GM12878 (cell line): ENCODE data around the gene ASIC5. TPM values are rescaled to one million over a fixed set of nuclear protein-coding genes. Genes with fewer than 3 reads are reported as not detected.

Experiments used
- ATAC-seq: fragments of 200-7000 bp; cut with Tn5 transposase; 3 replicates; pipeline ENCODE4 v1.9.1; 2020; ENCODE audit warnings: mild to moderate bottlenecking, moderate library complexity
- BruUV-seq: library from RNA; stranded (reverse); fragments of 400-500 nt; replicated peaks from 2 replicates; lab custom pipeline; 2021; lab: Mats Ljungman, UMichigan
- CTCF ChIA-PET: fragments of 300-600 bp; sonication (Branson Sonifier 250); formaldehyde crosslinking; extraction: SDS; loops from one replicate; lab custom pipeline; 2021; ENCODE audit warnings: inconsistent platforms; lab: Yijun Ruan, JAX
- POLR2A ChIA-PET: fragments of 350-600 bp; formaldehyde crosslinking; extraction: SDS; loops from one replicate; lab custom pipeline; 2021; ENCODE audit warnings: inconsistent platforms; lab: Charles Lee
- RAD21 ChIA-PET: fragments of 300-600 bp; sonication (Branson Sonifier 250); formaldehyde crosslinking; loops from one replicate; lab custom pipeline; 2023; ENCODE audit warnings: antibody characterized with exemption; ENCODE audit not compliant: unreplicated experiment; lab: Charles Lee
- SMC1A ChIA-PET: fragments of 300-600 bp; sonication (Branson Sonifier 250); formaldehyde crosslinking; loops from one replicate; lab custom pipeline; 2023; ENCODE audit not compliant: unreplicated experiment, uncharacterized antibody; lab: Charles Lee
- DNase-seq: peaks from one replicate; pipeline ENCODE4 v3.0.0-alpha.2; 2011; ENCODE audit warnings: low read depth, low spot score
- FAIRE-seq: peaks from 3 replicates; lab custom pipeline; 2011; peaks lifted over from hg19 to GRCh38; lab: Jason Lieb, UNC
- H2AFZ ChIP-seq: 2 replicates; pipeline ENCODE4 v1.6.0; 2011; ENCODE audit warnings: low read depth, low read length, control low read depth; ENCODE audit not compliant: control insufficient read depth
- H3K27ac ChIP-seq: 2 replicates; pipeline ENCODE4 v1.5.1; 2011; ENCODE audit warnings: control low read depth; ENCODE audit not compliant: control insufficient read depth, insufficient read depth
- H3K27me3 ChIP-seq, 2 experiments: replicated peaks in 1 of 2; 2 replicates each; pipeline versions ENCODE4 v1.6.0 to v1.6.1; 2011; ENCODE audit warnings: low read length in 1 of 2; ENCODE audit not compliant: control insufficient read depth in 2 of 2, insufficient read depth in 2 of 2
- H3K36me3 ChIP-seq, 2 experiments: 2 replicates each; pipeline ENCODE4 v1.5.1; 2011; ENCODE audit warnings: low read length in 1 of 2; ENCODE audit not compliant: control insufficient read depth in 2 of 2, insufficient read depth in 2 of 2
- H3K4me1 ChIP-seq: 2 replicates; pipeline ENCODE4 v1.6.1; 2011; ENCODE audit warnings: mild to moderate bottlenecking, low read length, moderate library complexity, mixed read lengths; ENCODE audit not compliant: control insufficient read depth, insufficient read depth
- H3K4me2 ChIP-seq: 2 replicates; pipeline ENCODE4 v1.6.0; 2011; ENCODE audit warnings: control low read depth; ENCODE audit not compliant: control insufficient read depth, insufficient read depth
- H3K4me3 ChIP-seq: fragments of 200-600 bp; sonication (generic); 2 replicates; pipeline ENCODE4 v1.5.1; 2016
- H3K79me2 ChIP-seq: 2 replicates; pipeline ENCODE4 v1.6.0; 2011; ENCODE audit warnings: low read length; ENCODE audit not compliant: control insufficient read depth, insufficient read depth
- H3K9ac ChIP-seq: 2 replicates; pipeline ENCODE4 v1.8.0; 2011; ENCODE audit warnings: low read length, control low read depth, mixed read lengths; ENCODE audit not compliant: control insufficient read depth, insufficient read depth
- H3K9me3 ChIP-seq: replicated peaks from 3 replicates; pipeline ENCODE4 v1.5.1; 2011; ENCODE audit warnings: mild to moderate bottlenecking, low read length; ENCODE audit not compliant: control insufficient read depth, insufficient read depth
- H4K20me1 ChIP-seq: 2 replicates; pipeline ENCODE4 v1.6.0; 2011; ENCODE audit not compliant: control insufficient read depth, insufficient read depth
- JUNB ChIP-seq: IDR thresholded peaks from 2 replicates; pipeline ENCODE4 v1.6.1; 2016; ENCODE audit warnings: antibody characterized with exemption, mild to moderate bottlenecking
- MAX ChIP-seq: IDR thresholded peaks from 2 replicates; pipeline ENCODE4 v1.6.1; 2012; ENCODE audit warnings: low read depth, low read length, improper control_type of control experiment
- MXI1 ChIP-seq: fragments of 150-350 bp; IDR thresholded peaks from 2 replicates; pipeline ENCODE4 v1.6.1; 2011; ENCODE audit warnings: low read depth, mild to moderate bottlenecking, inconsistent platforms, low read length, improper control_type of control experiment
- NBN ChIP-seq: fragments of 450-650 bp; IDR thresholded peaks from 2 replicates; pipeline ENCODE4 v1.6.1; 2016
- POLR2A ChIP-seq: IDR thresholded peaks from 2 replicates; pipeline ENCODE4 v1.6.1; 2011; ENCODE audit warnings: low read depth, mild to moderate bottlenecking, low read length
- RELB ChIP-seq: fragments of 450-650 bp; IDR thresholded peaks from 2 replicates; pipeline ENCODE4 v1.6.1; 2017; ENCODE audit warnings: low read depth, mild to moderate bottlenecking, moderate library complexity
- SIN3A ChIP-seq: IDR thresholded peaks from 2 replicates; pipeline ENCODE4 v1.6.1; 2012; ENCODE audit warnings: low read depth, low read length, improper control_type of control experiment
- SMAD5 ChIP-seq: IDR thresholded peaks from 2 replicates; pipeline ENCODE4 v1.6.1; 2016; ENCODE audit warnings: antibody characterized with exemption, low read depth
- TBL1XR1 ChIP-seq: IDR thresholded peaks from 2 replicates; pipeline ENCODE4 v1.6.1; 2012; ENCODE audit warnings: low read depth, low read length, improper control_type of control experiment
- TCF12 ChIP-seq: IDR thresholded peaks from 2 replicates; pipeline ENCODE4 v1.6.1; 2011; ENCODE audit warnings: low read depth, mild to moderate bottlenecking, low read length
- USF2 ChIP-seq: IDR thresholded peaks from 2 replicates; pipeline ENCODE4 v1.6.1; 2011; ENCODE audit warnings: low read depth, low read length, improper control_type of control experiment, borderline replicate concordance
- ZNF622 ChIP-seq: fragments of 450-650 bp; IDR thresholded peaks from 2 replicates; pipeline ENCODE4 v1.6.1; 2017; ENCODE audit warnings: mild to moderate bottlenecking, inconsistent platforms
- WGBS: methylation state at CpG from one replicate; pipeline ENCODE4 v1.1.6; 2016; ENCODE audit warnings: low lambda C conversion rate; ENCODE audit not compliant: insufficient replicate concordance, insufficient coverage; ENCODE audit errors: missing lambda C conversion rate; 5-methylcytosine and 5-hydroxymethylcytosine counted together
- in situ Hi-C: fragments of 300-500 bp; cut with MboI; formaldehyde crosslinking; loops from 9 replicates; pipeline ENCODE4 v1.14.3; 2018; ENCODE audit warnings: mixed read lengths
- intact Hi-C: fragments of 100-400 bp; cut with micrococcal nuclease; formaldehyde crosslinking; loops from one replicate; pipeline ENCODE4 v1.14.2; 2022; ENCODE audit not compliant: unreplicated experiment
- polyA plus RNA-seq, 11 experiments: library from polyadenylated mRNA; depleted of rRNA in 4 of 11; unstranded in 6 of 11; stranded (reverse) in 5 of 11; fragments of >200 nt; fragmentation: Nextera tagmentation in 4 of 11; fragmentation: Illumina TruSeq in 1 of 11; extraction: Ambion mirVana in 4 of 11; extraction: Trizol in 1 of 11; gene quantifications; 1 replicate in 1 of 11; 2 replicates in 10 of 11; pipeline versions ENCODE4 v1.2.1 to v1.2.3, GENCODE V29; 2011 to 2016; ENCODE audit warnings: inconsistent platforms in 2 of 11, missing spikeins in 2 of 11, low read depth in 1 of 11
- total RNA-seq, 4 experiments: library from RNA; depleted of rRNA in 3 of 4; stranded (reverse); fragments of >200 nt in 3 of 4; fragmentation: Illumina TruSeq in 1 of 4; extraction: Trizol in 1 of 4; gene quantifications; 2 replicates each; pipeline versions ENCODE4 v1.2.1 to v1.2.3, GENCODE V29; 2013 to 2021

ASIC5 gene
- total and polyA plus RNA-seq, 10 of the 15 experiments (the other 5 are each of a cell fraction or from before 2014, with no cell fraction given): not detected

- no peak for TF ChIP-seq MXI1
Measured at GRCh38 chr4:155820887-155821518, 45.1 kb downstream of the ASIC5 start (continued).

- BruUV-seq: no TSS peak
- 45% methylated on average over 1 of the region's 1 CpG for WGBS
- CTCF ChIA-PET: interaction anchor here (1.0 to 1.5 kb wide), 2 partner anchors 9 to 132 kb away, joined by 3 to 4 read pairs; no protein-coding TSS in a partner anchor
Measured at GRCh38 chr4:155819066-155819465, 47.0 kb downstream of the ASIC5 start.

GRCh38 chr4:155818639-155819038 lies 47.4 kb downstream of the ASIC5 start:
- Histone ChIP-seq H2AFZ (no peak overlapping the region), H3K27me3 (no peaks in the 10 kb centered on the region), H3K9ac (no peak overlapping the region), H3K4me1 (no peaks in the 10 kb centered on the region), H3K79me2 (no peaks in the 10 kb centered on the region), H3K36me3 (no peaks in the 10 kb centered on the region), H3K9me3 (no peaks in the 10 kb centered on the region), H4K20me1 (no peaks in the 10 kb centered on the region), H3K27ac (no peak overlapping the region), H3K4me2 (no peak overlapping the region), H3K4me3 (no peak overlapping the region)
- in situ Hi-C loops (loop anchor here (25.0 kb wide), 1 partner anchor 1144 kb away; the partner anchor contains the start of gene PDGFC), intact Hi-C loops (no loop called here)
- DNase-seq: no peak
- ChIA-PET SMC1A (interaction anchor here (1.0 to 4.4 kb wide), 3 partner anchors 30 to 144 kb away, joined by 3 to 19 read pairs (median 4); partner anchors contain the start of gene CTSO), POLR2A (no interaction called here), RAD21 (no interaction called here), CTCF (interaction anchor here (1.0 to 1.9 kb wide), 3 partner anchors 8 to 135 kb away, joined by 3 to 10 read pairs (median 4); partner anchors contain the start of gene CTSO)
- 41% methylated on average over 2 of the region's 2 CpGs for WGBS
- no peak for FAIRE-seq
- ATAC-seq: no peak
- BruUV-seq: no TSS peak
- TF ChIP-seq USF2 (no peak), POLR2A (no peak), ZNF622 (no peak), TCF12 (no peak), JUNB (no peak), SIN3A (no peak), RELB (no peak), TBL1XR1 (no peak), NBN (no peak), MAX (no peak)

More at GRCh38 chr4:155819066-155819465, 47.0 kb downstream of the ASIC5 start:
- TF ChIP-seq SMAD5: no peak
- SMC1A ChIA-PET: interaction anchor here (1.3 to 4.4 kb wide), 2 partner anchors 30 to 134 kb away, joined by 4 to 19 read pairs; partner anchors contain the start of gene CTSO
- FAIRE-seq (no peak), DNase-seq (no peak), ATAC-seq (no peak)
- Histone ChIP-seq H3K36me3 (no peaks in the 10 kb centered on the region), H3K9me3 (no peaks in the 10 kb centered on the region), H3K27ac (no peak overlapping the region), H3K4me1 (no peaks in the 10 kb centered on the region), H3K79me2 (no peaks in the 10 kb centered on the region), H3K4me2 (no peak overlapping the region), H2AFZ (no peak overlapping the region), H3K4me3 (no peak overlapping the region), H3K27me3 (no peaks in the 10 kb centered on the region), H3K9ac (no peak overlapping the region), H4K20me1 (no peaks in the 10 kb centered on the region)
- RAD21 ChIA-PET: no interaction called here
- intact Hi-C loops (no loop called here), in situ Hi-C loops (loop anchor here (25.0 kb wide), 1 partner anchor 1143 kb away; the partner anchor contains the start of gene PDGFC)
- POLR2A ChIA-PET: no interaction called here
